Fibroblast of peridontal ligament (primary cell): Measurements from ENCODE around the gene GH2.
A peak's percentile ranks its signal among the peaks of the same experiment; 100 is the strongest.
"Not testable (repeated sequence)": the region's sequence is repeated elsewhere in the genome, so short reads cannot be mapped to it uniquely, and the experiment has no call there.

Experiments
- DNase-seq: peaks from one replicate; pipeline ENCODE4 v3.0.0-alpha.2; 2010; ENCODE audit errors: extremely low read depth

Gene GH2

DNA sequence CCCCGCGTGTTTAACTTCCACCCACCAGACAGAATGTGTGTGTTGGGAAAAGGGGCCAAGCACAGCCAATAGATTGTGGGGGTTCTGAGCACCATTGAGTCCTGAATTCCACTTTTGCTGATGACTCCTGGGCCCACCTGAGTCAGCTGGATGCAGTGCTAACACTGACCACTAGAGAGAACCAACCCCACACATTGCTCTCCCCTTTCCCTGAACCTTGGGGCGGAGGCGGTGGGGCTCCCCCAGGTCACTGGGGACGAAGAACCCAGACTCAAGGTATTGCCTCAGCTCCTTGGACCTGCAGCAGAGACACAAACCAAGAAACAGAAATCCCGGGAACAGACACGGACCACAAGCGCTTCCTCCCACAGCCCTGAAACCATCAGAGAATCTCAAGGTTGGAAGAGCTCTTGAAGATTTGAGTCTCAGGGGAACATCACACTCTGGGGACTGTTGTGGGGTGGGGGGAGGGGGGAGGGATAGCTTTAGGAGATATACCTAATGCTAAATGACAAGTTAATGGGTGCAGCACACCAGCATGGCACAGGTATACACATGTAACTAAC lies 7.6 kb downstream of the GH2 start:
- DNase-seq = not testable (repeated sequence)

DNA sequence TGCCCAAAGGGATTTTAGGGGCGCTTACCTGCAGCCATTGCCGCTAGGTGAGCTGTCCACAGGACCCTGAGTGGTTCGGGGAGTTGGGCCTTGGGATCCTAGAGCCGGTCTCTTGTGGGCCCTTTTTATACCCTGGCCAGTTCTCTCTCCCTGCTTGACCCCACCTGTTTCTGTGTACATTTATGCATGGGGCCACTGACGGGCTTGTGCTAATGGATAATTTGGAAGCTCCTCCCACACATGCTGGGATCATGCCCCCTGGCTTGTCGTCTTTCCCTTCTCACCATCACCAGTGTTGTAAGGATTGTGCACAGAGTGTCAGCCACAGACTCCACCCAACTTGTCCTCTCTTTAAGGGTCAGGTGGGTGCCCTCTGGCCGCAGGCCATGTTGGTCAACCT lies 8.2 kb downstream of the GH2 start, which contains the start of gene CSH2:
CSH2 (minus strand) TSS at position 101 of the 400 bp plus-strand sequence; CDS start at position 38, 63 bp downstream.
- DNase-seq = not testable (repeated sequence)

DNA sequence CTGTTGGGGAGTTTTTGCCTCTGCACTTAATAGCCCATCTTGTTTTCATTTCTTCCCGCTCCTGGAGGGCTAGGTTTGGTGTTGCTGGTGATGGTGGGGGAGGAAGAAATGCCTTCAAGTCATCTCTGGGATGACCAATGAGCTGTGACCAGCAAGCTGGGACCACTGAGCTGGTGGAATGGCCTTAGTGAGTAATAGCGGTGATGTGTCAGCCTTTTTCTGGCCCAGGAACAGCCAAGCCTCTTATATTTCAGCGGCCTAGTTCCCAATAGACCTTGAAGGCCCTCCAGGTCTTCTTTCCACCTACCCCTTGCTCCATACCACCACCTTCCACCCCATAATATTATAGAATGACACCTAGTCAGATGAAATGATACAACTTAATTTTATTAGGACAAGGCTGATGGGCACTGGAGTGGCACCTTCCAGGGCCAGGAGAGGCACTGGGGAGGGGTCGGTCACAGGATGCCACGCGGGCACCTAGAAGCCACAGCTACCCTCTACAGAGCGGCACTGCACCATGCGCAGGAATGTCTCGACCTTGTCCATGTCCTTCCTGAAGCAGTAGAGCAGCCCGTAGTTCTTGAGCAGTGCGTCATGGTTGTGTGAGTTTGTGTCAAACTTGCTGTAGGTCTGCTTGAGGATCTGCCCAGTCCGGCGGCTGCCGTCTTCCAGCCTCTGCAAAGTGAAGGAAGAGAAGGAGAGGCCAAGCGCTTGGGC lies 9.9 kb downstream of the GH2 start:
- not testable (repeated sequence) for DNase-seq

DNA sequence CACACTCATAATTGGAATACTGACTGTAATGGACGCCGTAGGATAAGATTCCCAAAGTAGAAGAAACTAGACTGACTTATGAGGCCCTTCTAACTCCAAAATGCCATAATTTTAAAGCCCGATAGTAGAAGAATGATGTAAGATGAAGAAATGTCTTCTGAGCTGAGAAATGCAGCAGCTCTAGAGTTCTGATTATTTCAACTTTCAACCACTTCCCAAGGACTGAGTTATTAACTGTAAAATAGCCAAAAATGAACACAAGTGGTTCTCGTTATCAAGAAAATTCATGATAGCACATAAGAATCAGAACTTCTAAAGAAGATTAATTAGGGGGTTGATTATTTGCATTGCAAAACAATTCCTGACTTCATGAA lies 11.5 kb downstream of the GH2 start:
- peak; percentile 24 for DNase-seq

DNA sequence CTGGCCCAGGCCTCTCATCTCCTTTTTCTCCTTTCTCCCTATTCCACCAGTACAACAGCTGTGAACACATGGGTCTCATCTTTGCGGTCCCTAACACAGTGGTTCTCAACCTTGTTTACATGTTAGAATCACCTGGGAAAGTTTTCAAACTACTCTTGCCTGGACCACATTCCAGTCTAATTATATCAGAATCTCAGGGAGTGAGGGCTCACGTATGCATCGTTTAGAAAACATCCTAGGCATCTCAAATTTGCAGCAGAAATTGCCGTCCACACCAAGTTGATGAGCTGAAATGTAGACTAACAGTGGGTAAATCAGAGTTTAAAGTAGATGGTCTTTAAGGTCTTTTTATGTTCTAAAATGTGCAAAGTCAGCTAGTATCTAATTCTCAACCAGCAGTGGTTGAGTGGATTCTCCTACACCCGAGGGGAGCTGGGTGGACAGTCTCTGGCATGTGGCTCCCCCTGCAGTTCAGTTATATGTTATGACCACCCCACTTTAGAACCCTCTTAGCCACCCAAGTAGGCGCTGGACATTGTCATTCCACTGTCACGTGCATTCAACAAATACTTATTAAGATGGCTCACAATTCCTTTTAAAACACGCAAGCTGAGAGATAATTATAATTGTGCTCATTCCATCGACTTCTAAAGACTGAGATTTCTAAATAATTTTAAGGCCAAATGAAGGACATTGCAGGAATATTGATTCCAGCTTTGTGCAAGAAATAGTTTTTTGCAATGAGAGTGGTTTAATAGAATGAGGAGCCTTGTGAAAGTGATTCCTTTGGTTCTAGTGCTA lies 12.1 kb downstream of the GH2 start:
- DNase-seq = not testable (repeated sequence)

DNA sequence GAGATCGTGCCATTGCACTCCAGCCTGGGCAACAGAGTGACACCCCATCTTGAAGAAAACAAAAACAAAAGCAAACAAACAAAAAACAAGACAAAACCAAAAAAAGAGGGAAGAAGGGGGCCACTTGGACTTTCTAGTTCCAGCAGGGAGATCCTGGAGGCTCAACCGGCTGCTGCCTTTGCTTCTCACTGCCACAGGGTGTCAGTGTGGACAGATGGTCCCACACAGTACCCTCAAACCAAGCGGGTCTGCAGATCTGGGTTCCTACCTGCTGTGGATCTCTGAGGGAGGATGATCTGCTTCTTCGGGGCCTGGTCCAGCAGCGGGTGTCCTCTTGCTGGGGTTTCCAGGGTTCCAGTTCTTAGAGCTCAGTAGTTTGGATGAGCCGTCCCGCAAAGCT lies 15.1 kb downstream of the GH2 start:
- DNase-seq = not testable (repeated sequence)

DNA sequence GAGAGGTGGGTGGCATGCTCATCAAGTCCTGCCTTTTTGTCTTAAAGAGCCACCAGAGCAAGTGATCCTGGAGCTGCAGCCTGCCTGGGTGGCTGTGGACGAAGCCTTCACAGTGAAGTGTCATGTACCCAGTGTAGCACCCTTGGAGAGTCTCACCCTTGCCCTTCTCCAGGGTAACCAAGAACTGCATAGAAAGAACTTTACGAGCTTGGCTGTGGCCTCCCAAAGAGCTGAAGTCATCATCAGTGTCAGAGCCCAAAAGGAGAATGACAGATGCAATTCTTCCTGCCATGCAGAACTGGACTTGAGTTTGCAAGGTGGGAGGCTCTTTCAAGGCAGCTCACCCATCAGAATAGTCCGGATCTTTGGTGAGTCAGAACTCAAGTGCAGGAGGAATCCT lies 22.5 kb downstream of the GH2 start:
- no peak for DNase-seq

DNA sequence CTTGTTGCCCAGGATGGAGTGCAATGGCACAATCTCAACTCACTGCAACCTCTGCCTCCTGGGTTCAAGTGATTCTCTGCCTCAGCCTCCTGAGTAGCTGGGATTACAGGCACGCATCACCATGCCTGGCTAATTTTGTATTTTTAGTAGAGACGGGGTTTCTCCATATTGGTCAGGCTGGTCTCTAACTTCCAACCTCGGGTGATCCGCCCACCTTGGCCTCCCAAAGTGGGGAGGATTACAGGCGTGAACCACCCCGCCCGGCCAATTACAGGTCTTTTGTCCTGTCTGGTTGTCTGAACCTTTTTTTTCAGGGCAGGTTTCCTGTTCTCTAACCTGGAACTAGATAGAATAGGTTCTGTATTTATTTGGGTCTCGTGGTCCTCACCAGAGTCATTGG lies 25.3 kb downstream of the GH2 start:
- DNase-seq = not testable (repeated sequence)

DNA sequence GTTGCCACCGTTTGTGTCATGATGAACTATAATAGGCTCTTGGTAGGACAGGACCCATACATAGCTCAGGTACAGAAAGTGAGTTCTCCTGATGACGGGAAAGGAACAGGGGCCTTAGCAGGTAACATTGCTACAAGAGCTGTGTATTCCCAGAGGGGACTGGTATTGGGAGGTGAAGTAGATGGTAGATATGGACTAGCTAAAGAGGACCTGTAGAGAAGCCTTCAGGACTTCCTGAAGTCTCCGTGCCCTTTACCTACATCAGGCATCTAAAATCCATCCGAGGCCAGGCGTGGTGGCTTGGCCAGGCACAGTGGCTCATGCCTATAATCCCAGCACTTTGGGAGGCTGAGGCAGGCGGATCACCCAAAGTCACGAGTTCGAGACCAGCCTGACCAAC lies 26.6 kb downstream of the GH2 start:
- no peak for DNase-seq

DNA sequence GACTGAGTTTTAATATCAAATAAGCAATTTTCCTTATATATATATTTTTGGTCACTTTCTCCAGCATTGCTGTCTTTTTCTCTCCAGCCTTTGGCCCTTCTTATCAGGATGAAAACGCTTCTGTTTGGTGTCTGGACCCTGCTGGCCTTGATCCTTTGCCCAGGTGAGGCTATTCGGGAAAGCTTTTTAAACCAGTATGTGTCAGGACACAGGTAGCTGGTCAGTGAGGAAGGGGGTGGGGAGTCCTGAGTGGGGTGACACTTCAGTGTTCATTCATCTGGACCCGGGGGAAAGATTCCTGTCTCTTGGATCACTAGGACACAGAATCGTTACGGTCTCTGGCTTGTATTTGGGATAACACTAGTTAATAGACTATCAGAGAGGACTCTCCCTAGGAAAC lies 27.0 kb downstream of the GH2 start:
- DNase-seq = no peak

DNA sequence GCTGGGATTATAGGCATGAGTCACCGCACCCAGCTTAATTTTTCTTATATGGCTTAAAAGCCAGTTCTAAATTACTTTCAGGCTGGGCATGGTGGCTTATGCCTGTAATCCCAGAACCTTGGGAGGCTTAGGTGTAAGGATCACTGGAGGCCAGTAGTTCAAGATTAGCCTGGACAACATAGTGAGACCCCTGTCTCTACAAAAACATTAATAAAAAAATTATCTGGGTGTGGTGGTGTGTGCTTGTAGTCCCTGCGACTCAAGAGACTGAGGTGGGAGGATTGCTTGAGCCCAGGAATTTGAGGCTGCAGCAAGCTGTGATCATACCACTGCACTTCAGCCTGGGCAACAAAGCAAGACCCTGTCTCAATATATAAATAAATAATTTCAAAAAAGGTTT lies 28.5 kb downstream of the GH2 start:
- no peak for DNase-seq

DNA sequence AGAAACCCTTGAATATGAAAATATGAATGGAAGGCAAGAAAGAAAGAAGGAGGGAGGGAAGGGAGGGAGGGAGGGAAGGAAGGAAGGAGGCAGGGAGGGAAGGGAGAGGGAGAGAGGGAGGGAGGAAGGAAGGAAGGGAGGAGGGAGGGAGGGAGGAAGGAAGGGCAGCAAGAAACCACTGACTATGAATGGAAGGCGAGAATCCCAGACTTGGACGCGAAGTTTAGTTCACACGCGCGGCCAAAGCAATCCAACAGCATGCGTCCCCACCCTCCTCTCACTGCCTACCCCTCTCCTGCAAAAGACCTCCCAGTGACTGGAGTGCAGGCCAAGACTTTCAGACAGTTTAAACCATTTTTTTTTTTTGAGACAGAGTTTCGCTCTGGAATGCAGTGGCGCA lies 31.3 kb downstream of the GH2 start:
- no peak for DNase-seq

DNA sequence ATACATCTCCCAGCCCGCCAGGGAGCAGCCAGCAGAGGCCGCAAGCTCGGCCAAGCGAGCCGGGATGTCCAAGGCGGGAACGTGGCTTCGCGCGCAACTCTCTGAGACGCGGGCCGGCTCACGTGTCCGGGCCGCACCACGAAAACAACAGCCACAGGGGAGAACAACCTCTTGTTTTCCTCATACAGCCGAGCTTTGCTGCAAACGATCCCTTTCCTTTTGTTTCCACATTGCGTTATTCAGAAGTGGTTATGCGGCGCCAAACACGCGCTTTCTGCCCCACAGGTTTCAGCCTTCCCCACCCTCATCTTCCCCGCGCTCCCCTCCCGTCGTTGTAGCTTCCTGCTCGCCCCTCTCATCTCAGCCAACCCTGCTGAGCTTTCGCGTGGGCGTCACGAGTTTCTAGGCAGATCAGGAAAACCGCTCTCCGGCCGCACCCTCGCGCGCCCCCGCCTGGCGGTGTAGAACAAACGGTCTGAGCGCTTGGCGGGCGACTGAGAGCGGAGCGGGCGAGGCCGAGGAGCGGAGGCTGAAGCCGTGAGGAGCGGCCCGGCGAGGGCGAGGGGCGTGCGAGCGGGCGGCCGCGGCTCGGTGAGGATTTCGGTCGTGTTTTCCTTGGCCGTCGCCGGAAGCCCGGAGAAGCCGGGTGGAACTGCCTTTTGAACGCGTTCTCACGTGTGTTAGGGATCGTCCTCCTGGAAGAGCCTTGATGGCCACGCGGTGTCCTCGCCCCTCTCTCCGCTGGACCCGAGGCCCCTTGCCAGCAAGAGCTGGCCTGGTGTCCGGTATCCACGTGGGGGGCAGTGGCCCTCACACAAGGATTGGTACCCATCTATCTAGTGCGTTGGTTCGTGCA lies 32.7 kb downstream of the GH2 start:
- peak; percentile 82 for DNase-seq

DNA sequence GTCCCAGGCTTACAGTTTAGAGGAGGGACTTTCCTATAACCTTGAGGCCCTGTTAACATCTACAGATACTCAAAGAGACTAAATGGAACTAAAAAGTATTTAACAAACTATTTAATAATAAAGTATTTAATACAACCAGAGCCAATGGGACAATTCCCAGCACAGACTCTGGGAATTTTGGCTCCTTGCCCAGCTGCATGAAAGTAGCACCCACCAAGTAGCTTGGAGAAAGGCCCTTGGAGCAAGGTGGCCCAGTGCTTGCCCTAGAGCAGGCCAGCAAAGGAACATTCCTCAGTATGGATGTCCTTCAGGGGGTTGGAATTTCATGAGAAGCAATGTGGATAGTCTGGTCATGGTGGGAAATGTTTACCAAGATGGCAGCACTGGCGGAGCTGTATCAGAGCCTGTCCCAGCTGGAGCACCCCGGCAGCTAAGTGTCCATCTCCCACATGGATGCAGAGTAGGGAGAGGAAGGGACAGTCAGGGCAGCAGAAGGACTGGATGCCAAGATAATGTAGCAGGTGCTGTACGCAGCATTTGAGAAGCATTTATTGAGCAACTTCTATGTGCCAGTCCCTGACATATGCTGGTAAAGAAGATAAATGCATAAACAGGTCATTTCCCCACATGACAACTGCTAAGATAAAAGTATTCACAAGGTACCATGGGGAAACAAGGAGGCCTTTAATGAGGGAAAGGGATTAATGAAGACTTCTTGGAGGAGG lies 34.1 kb downstream of the GH2 start:
- no peak for DNase-seq

DNA sequence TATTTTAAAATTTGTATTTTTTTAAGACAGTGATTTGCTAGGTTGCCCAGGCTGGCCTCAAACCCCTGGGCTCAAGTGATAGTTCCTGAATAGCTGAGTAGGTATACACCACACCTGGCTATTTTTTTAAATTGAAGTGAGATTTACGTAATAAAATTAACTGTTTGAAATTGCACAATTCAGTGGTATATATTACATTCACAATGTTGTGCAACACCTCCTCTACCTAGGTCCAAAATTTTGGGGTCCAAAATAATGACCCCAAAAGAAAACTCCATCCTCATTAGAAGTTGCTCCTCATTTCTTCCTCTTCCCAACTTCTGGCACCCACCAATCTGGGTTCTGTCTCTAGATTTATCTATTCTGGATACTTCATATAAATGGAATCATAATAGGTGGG lies 36.2 kb downstream of the GH2 start:
- DNase-seq = no peak

DNA sequence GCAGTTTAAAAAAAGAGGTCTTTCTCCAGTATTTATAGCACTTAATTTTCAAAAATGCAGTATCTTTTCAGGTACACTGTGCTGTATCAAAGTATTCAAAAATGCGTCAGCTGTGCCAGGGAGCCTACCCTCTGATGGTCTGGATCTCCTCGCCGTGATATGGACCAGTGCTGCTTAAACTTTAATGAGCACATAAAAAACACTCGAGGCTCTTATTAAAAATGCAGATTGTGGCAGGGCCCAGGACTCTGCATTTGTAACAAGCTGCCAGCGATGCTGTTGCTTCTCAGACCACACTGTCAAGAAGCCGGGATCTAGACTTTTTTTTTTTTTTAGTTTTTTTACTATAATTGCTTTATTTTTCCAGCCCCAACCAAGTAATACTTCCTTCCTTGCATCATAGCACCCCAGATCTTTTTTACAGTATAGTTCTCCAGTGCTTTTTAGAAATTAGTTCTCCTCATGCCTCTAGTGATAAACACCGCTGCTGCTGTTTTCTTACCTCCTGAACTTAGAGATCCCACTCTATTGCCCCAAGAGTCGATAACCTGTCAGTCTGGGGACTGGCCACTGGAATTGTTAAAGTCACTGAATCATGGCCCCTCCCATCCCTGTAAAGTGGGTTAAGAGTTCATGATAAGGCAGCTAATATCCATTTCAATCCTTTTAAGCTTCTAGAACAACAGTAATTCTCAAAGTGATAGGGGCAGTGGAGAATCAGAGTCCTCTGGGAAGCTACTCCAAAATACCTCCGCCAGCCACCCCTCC lies 37.6 kb downstream of the GH2 start:
- DNase-seq = no peak

DNA sequence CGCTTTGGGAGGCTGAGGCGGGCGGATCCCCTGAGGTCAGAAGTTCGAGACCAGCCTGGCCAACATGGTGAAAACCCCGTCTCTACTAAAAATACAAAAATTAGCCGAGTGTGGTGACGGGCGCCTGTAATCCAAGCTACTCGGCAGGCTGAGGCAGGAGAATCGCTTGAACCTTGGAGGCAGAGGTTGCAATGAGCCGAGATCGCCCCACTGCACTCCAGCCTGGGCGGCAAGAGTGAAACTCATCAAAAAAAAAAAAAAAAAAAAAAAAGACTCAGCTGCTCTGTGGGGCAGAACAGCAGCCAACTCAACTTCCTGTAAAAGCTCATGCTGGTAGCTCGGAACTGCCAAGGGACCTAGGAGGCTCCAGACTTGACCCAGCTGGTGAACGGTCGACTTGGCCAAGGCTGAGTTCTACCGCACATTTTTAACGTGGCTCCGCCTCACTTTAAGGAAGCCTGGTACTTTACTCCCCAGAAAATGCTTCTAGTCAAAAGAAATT lies 38.3 kb downstream of the GH2 start:
- peak; percentile 68 for DNase-seq

DNA sequence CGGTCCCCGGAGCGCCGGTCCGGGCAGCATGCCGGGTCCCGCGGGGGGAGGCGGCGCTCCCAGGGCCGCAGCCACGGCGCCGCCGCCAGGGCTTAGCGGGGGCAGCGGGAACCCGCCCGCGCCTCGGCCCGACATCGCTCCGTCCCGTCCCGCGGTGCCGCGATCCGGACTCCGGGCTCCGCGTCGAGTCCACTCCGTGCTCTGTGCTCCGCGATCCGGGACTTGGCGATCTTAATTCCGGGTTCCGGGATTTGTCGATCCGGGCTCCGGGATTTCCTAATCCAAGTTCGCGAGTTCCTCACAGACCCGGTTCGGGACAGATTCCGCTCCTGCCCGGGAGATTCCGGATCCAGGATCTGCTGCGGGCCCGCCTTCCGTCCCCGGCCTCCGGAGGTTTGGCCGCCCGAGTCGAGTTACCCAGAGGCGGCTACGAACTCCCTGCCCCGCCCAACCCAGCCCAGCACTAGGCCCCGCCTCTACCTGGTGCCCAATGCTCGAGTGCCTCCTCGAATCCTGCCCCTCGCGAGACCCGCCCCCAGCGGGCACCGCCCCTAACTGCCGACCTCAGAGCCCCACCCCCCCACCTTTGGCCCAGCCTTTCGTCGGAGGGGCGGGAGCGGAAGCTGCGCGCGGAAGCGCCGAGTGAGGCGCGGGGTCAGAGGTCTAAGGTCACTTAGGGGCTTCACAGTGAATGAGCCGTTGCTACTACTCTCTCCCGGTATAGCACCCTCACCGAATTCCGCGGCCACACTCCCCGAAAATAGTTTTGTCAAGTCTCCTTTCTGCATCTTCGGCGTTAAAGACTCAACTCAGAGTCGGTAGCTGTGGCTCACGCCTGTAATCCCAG lies 39.0 kb downstream of the GH2 start, which contains the start of gene SMARCD2:
SMARCD2 (minus strand) TSS at position 146 of the 847 bp plus-strand sequence; CDS start at position 135, 11 bp downstream.
- DNase-seq = peak; percentile 99

DNA sequence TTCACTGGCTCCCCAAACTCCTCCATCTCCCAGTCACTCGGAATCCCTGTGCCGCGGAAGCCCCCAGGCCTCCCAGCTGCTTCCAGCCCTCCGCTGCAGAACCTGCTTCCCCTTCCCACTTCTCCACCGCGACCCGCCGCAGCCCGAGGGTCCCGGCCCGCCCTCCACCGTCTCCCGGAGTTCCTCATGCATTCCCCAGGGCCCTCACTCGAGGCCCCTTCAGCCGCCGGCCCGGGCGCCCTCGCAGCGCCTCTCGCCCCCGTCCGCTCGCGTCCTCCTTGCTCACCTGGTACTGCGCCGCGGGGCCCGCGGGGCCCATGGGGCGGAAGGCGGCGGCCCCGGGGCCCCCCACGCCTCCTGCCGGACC lies 39.6 kb downstream of the GH2 start:
- no peak for DNase-seq
